ENCODE data around the gene RNU1-4. TPM values are rescaled to one million over a fixed set of nuclear protein-coding genes. Genes with fewer than 3 reads are reported as not detected.

The RNU1-4 gene
- total and polyA plus RNA-seq, 2 of the 13 experiments (the other 11 are each of a cell fraction or from before 2014, with no cell fraction given): under 0.01 to 11,018 TPM

GRCh38 chr1:16727190-16728111 lies 12.9 kb upstream of the RNU1-4 start:
- ATAC-seq (peak; percentile 82), DNase-seq (ENCODE audit: low spot score) (peak; percentile 57), FAIRE-seq (no peak)
- Histone ChIP-seq H3K4me3 (replicated peaks in 1 of 3; ENCODE audit: insufficient read depth in 1 of 3, low read depth in 2 of 3, low read length in 3 of 3) (no peak overlapping the region), H3K9me3 (ENCODE audit: low read length) (no peaks in the 10 kb centered on the region), H3K4me2 (ENCODE audit: low read depth, low read length) (peak overlapping the region; percentile 15; the same call in 1 of the 2 replicates), H3K9ac (ENCODE audit: insufficient read depth, low read depth, low read length) (no peak overlapping the region), H3K79me2 (ENCODE audit: insufficient read depth, low read length) (no peaks in the 10 kb centered on the region), H3K27ac (ENCODE audit: extremely low read length, insufficient read depth, low read length) (no peak overlapping the region), H3K36me3 (replicated peaks in 1 of 2; ENCODE audit: control insufficient read depth in 1 of 2, insufficient read depth in 2 of 2, low read length in 2 of 2) (no peaks in the 10 kb centered on the region), H2AFZ (ENCODE audit: low read length) (no peak overlapping the region), H3K4me1 (ENCODE audit: insufficient read depth, low read length) (0 out of 2 replicates have a peak, but pooled peaks cover 7% of the 10 kb centered on the region), H3K27me3 (ENCODE audit: control insufficient read depth in 1 of 2, insufficient read depth in 2 of 2, low read length in 2 of 2) (peaks cover 3 to 22% of the 10 kb centered on the region in 2 experiments; a peak in 4 of 5 replicates), H4K20me1 (ENCODE audit: insufficient read depth, low read length) (no peaks in the 10 kb centered on the region)
- no TSS peak for BruUV-seq (replicated peaks)
- POLR2A ChIA-PET: no interaction called here
- intact Hi-C loops (cut with micrococcal nuclease; ENCODE audit: unreplicated experiment): no loop called here
- CTCF ChIA-PET (ENCODE audit: low intra/inter-chr PET ratio, low total read pairs): no interaction called here
- in situ Hi-C loops (cut with HindIII; ENCODE audit: extremely low pct_ligation_motif_present, low pct_unique_long_range_greater_than_20kb): no loop called here
- WGBS (ENCODE audit: low lambda C conversion rate): 70% methylated on average over 42 of the region's 42 CpGs
- TF ChIP-seq ZNF331 (CRISPR knock-in tag; IDR thresholded peaks at IDR 0.05) (no peak), ZNF629 (CRISPR knock-in tag; conservative IDR thresholded peaks at IDR 0.05) (no peak), ZNF687 (CRISPR knock-in tag; IDR thresholded peaks at IDR 0.05) (peak; percentile 46; the same call in 1 of the 2 replicates), ZBTB34 (CRISPR knock-in tag; IDR thresholded peaks at IDR 0.05) (no peak), THRA (CRISPR knock-in tag; IDR thresholded peaks at IDR 0.05; ENCODE audit: borderline replicate concordance) (no peak), ZNF740 (CRISPR knock-in tag; IDR thresholded peaks at IDR 0.05) (no peak), ZNF24 (IDR thresholded peaks at IDR 0.05) (peak; percentile 88), SKI (IDR thresholded peaks at IDR 0.05; ENCODE audit: partially characterized antibody) (no peak), ZNF704 (CRISPR knock-in tag; IDR thresholded peaks at IDR 0.05; ENCODE audit: borderline replicate concordance) (no peak), CBX2 (IDR thresholded peaks at IDR 0.05; ENCODE audit: low read depth, low read length) (no peak), CBX2 (CRISPR knock-in tag; IDR thresholded peaks at IDR 0.05; ENCODE audit: low read depth) (no peak), ZNF251 (CRISPR knock-in tag; IDR thresholded peaks at IDR 0.05) (no peak)
- TF ChIP-seq, protein P1, sequence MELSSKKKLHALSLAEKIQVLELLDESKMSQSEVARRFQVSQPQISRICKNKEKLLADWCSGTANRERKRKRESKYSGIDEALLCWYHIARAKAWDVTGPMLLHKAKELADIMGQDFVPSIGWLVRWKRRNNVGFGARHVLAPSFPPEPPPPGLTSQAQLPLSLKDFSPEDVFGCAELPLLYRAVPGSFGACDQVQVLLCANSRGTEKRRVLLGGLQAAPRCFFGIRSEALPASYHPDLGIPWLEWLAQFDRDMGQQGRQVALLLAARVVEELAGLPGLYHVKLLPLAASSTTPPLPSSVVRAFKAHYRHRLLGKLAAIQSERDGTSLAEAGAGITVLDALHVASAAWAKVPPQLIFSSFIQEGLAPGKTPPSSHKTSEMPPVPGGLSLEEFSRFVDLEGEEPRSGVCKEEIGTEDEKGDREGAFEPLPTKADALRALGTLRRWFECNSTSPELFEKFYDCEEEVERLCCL (CRISPR knock-in tag; IDR thresholded peaks at IDR 0.05; ENCODE audit: borderline replicate concordance): no peak
